Stimulated activated CD8-positive, alpha-beta memory T cell treated with anti-CD3 and anti-CD28 coated beads, Interleukin-2, amount 100 ng/mL, for 48 hours (primary cell): ENCODE measurements around the gene MIS18A.
A peak's percentile ranks its signal among the peaks of the same experiment; 100 is the strongest.
"Not testable (repeated sequence)": the region's sequence is repeated elsewhere in the genome, so short reads cannot be mapped to it uniquely, and the experiment has no call there.

Experiments
- DNase-seq, 2 donors: peaks; one replicate each; pipeline ENCODE4 v3.0.0-alpha.2; 2020; ENCODE audit warnings: low read depth in 2 of 2

MIS18A gene

DNA sequence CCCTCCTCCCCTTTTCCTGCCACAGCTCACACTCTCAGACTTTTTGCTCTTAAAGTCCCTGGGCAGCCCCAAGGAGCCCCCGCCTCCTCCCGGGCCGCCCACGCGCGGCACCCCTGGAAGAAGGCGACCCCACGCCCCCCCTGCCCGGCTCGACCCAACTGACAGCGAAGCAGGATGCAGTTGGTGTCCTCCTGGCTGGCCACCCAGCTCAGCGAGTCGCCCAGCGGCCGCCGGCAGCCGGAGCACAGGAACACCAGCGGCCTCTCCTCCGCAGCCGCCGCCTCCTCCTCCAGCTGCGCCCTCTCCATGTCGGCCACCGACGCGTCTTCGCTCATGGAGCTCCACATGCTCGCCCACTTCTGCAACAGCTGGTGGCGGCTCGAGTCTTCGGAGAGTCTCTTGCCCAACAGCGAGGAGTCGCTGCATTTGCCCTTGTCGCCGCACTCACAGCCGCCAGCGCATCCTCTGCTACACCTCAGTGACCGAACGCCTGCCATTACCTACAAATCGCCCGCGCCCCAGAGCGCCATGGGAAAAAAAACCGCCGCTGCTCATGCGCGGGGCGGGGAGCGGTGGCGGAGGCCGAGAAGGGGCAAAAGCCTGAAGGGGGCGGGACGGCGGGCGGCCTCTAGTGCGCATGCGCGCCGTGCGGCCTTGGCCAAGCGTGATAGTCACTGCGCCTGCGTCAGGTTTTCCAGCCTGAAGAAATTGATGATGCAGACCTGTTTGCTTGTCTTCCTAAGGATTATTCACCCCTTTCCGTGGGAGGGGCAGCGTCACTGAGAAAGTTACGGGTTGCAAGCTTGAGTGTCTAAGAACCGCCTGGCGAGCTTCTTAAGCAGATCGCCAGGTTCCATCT, at the start of gene MIS18A:
MIS18A (minus strand) TSS at position 532 of the 859 bp plus-strand sequence; CDS start at position 497, 35 bp downstream.
- peak; percentile 98 for DNase-seq

GRCh38 chr21:32328595-32328994, 49.7 kb upstream of the MIS18A start:
- DNase-seq: no peak

DNA sequence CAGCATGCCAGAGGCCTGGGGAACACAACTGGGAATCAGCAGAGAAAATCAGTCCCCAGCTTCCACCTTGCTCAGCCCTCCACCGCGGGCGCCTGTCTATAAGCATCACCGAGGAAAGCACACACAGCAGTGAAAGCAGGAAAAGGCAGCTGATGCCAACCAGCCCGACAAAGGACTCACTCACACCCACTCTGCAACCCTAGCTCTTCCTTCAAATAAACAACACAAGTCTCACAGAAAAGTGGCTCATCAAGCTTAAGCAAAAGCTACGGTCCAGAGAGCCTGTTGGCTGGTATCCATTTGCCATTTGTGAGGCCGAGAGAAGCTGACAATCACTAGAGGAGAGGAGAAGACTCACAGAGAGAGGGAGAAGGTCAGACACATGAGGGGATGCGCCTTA, 46.9 kb upstream of the MIS18A start:
- DNase-seq: no peak

DNA sequence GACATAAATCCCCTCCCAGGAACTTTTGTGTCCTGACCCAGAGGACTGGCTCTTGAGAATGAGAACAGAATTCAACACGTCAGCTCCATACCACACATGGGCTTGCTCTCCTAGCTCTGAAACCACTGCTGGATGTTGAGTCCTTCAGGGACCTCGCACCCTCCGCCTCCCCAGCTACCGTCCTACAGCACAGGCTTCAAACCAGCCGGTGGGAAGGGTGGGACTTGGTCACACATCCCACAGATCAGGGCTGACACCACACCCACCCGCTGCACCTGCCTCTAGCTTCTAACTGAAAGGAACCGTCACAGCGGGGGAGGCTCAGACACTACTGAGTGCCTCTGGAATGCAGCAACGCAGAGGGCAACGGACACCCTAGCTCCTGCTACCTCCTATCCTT, 43.8 kb upstream of the MIS18A start:
- DNase-seq: no peak

- no peak for DNase-seq
Measured at GRCh38 chr21:32322103-32322502, 43.3 kb upstream of the MIS18A start.

GRCh38 chr21:32321480-32321879, 42.6 kb upstream of the MIS18A start:
- no peak for DNase-seq

GRCh38 chr21:32320726-32321125, 41.9 kb upstream of the MIS18A start:
- DNase-seq: no peak

- no peak for DNase-seq
Measured at GRCh38 chr21:32320059-32320458, 41.2 kb upstream of the MIS18A start.

- DNase-seq: no peak
Measured at GRCh38 chr21:32319012-32319411, 40.2 kb upstream of the MIS18A start.

DNA sequence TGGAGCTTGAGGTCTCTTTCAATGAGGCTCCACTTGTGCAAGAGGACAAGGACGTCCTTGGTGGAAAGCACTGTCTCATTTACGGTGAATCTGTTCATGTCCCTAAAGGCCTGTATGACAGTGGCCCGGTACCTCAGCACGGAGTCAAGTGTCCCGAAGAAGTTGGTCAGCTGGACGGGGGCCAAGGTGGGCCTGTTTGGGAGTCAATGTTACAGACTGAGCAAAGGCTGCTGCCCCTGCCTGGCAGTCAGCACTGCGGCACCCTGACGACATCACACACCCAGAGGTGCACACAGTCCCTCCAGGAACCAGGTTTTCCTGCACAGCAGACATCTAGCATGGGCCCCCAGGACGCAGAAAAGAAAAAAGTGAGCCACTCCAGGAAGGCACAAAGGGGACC, 38.9 kb upstream of the MIS18A start:
- DNase-seq: no peak

DNA sequence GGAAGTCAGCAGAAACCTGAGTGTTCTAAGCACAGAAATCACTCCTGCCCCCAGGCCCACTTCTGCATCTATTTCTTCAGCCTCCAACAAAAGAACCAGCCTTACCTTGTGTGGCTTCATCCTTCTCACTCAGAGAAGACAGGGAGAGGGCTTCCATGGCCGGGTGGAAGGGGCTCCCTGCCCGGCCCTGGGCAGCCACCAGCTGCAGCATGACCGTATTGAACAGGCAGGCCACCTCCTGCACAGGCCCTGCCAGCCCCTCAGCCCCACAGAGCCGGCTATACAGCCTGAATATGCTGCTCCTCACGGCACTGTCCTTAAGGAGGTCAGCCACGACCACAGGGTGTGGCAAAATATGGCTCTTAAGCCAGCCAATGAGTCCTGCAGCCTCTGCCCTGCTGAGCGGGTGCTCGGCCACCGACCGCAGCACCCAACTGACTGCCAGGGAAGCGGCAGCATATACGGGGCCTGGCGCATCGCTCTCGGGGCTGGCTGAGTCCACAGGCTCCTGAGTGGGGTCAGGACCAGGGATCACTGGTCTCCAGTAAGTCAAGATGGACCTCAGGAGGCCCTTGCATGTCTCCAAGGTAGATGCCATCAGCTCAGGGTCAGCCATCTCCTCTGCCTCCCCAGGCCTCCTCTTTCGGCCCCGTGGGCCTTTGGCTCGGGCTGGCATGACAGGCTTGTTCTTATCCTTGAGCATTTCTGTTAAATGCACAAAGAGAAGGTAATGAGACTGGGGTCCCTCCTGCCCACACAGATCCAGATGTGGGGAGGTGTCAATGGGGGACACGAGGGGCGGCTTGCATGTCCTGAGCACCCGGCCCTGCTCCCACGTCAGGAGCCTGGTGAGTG, 37.7 kb upstream of the MIS18A start:
- no peak for DNase-seq

DNA sequence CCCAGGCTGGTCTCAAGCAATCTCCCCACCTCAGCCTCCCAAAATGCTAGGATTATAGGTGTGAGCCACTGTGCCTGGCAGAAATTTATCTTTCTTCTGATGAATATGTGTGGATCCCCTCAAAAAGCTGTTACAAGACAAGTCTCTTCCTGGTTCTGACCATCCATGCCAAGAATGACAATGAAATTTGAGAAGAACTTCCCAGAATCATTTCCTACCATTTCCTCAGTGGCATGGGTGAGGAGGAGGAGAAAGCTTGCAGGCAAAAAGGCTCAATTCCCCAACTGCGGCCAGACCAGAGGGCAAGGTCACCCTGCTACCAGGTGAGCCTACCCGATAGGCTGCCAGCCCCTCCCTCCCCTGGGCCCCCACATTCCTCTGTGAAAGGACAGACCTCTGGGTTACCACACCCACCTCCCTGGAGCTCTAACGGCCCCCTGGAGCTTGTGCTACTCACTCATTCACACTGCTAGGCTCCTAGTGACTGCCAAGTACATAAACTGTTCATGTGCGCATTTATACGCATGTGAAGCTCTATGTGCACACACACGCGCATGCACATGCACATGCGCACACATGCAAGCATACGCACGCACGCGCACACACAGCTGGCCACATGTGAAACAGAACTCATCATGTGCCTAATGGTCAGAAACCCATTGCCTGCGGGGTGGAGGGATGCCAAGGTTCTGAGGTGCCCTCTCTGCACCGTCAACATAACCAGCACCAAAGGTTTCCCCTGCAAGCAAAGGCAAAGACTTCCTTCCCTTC, 36.8 kb upstream of the MIS18A start:
- no peak for DNase-seq

- no peak for DNase-seq
Measured at GRCh38 chr21:32314806-32315205, 36.0 kb upstream of the MIS18A start.

DNA sequence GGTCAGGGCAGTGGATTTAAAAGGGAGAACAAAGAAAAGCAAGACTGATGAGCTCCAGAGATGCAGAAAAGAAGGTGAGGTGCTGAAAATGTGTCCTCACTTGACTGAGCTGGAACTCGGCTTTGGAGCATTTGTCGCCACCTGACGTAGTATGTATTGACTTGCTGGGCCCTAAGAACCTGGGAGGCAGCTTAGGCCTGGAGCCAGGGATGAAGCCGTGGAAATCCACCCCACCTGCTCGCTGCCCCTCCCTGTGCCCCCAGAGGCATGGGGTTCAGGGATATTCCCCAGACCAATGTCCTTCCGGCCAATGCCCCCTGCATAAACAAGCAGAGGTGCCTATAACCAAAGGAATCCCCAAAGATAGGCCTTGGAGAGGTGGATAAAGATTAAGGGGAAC, 34.1 kb upstream of the MIS18A start:
- DNase-seq: no peak

DNA sequence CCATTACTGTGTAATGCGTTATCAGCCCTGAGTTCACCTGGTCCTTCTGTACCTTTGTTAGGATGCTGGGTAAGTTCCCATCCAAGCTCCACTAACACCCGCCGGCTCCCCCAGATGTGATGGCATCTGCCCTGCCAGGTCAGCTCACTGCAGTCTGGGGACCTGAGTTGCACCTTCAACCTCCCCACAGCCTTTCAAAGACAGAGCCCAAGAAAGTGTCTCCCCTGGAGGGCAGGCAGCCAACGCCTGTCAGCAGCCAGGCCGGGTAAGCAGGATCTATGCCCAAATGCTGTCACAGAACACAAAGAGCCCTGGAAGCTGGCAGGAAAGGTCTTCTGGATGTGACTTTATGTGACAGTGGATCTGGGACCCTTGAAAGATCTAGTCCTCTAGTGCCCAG, 33.5 kb upstream of the MIS18A start:
- DNase-seq: no peak

GRCh38 chr21:32311621-32312020, 32.8 kb upstream of the MIS18A start:
- DNase-seq: no peak

DNA sequence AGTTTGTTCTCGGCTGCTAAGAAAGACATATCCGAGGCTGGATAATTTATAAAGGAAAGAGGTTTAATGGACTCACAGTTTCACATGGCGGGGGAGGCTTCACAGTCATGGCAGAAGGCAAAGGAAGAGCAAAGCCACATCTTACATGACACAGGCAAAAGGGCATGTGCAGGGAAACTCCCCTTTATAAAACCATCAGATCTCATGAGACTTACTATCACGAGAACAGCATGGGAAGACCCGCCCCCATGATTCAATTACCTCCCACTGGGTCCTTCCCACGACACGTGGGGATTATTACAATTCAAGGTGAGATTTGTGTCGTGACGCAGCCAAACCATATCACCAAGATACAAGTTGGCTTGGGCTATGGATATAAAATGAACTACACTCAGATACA, 32.1 kb upstream of the MIS18A start:
- not testable (repeated sequence) for DNase-seq

- no peak for DNase-seq
Measured at GRCh38 chr21:32309906-32310460, 31.1 kb upstream of the MIS18A start.

DNA sequence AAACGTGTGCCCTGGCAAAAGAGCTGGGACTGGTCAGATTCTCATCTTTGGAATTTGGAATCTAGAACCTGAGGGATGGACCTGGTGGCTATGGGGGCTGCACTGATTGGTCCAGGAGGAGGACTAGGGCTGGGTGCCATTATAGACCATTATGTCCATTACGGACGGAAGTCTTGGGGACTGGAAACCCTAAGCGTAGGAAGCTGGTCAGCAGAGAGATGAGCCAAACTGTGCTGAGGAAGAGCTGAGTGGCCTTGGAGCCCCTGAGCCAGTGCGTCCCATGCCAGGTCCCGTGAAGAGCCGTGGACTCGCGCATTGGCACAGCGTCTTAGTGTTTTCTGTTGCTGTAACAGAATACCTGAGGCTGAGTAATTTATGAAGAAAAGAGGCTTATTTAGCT, 29.8 kb upstream of the MIS18A start:
- no peak for DNase-seq

- no peak for DNase-seq
Measured at GRCh38 chr21:32307706-32308105, 28.9 kb upstream of the MIS18A start.

- no peak for DNase-seq
Measured at GRCh38 chr21:32306021-32306780, 27.4 kb upstream of the MIS18A start.
